CD14-positive monocyte (primary cell): ENCODE results near the gene FAM180B. TPM values are rescaled to one million over a fixed set of nuclear protein-coding genes. Genes with fewer than 3 reads are reported as not detected.

Source experiments
- DNase-seq, 3 donors: peaks; one replicate each; pipeline ENCODE4 v3.0.0-alpha.2; 2011 to 2022
- H2AFZ ChIP-seq: 2 replicates; pipeline ENCODE4 v1.6.0; 2012; ENCODE audit warnings: mild to moderate bottlenecking, low read depth, low read length, inconsistent platforms; ENCODE audit not compliant: insufficient read depth, poor library complexity, severe bottlenecking
- H3K27ac ChIP-seq, 2 donors: 1 replicate in 1 of 2; 2 replicates in 1 of 2; pipeline ENCODE4 v1.5.1; 2012 to 2013; ENCODE audit warnings: low read length in 2 of 2, control low read depth in 1 of 2, inconsistent platforms in 1 of 2, low read depth in 1 of 2, mild to moderate bottlenecking in 1 of 2
- H3K27me3 ChIP-seq, 2 donors: one replicate each; pipeline versions ENCODE4 v1.6.0 to v1.6.1; 2011 to 2013; ENCODE audit warnings: low read length in 2 of 2; ENCODE audit not compliant: control insufficient read depth in 2 of 2, insufficient read depth in 2 of 2
- H3K36me3 ChIP-seq, 2 donors: replicated peaks in 1 of 2; 1 replicate in 1 of 2; 2 replicates in 1 of 2; pipeline versions ENCODE4 v1.5.1 to v1.6.1; 2012 to 2013; ENCODE audit warnings: low read length in 2 of 2, control low read depth in 1 of 2, inconsistent platforms in 1 of 2, mild to moderate bottlenecking in 1 of 2; ENCODE audit not compliant: insufficient read depth in 2 of 2, control insufficient read depth in 1 of 2
- H3K4me1 ChIP-seq, 2 donors: 1 replicate in 1 of 2; 2 replicates in 1 of 2; pipeline versions ENCODE4 v1.5.1 to v1.6.1; 2012 to 2013; ENCODE audit warnings: low read length in 2 of 2, control low read depth in 1 of 2, inconsistent platforms in 1 of 2, mild to moderate bottlenecking in 1 of 2, moderate library complexity in 1 of 2; ENCODE audit not compliant: insufficient read depth in 2 of 2, control insufficient read depth in 1 of 2
- H3K4me2 ChIP-seq: replicated peaks from 2 replicates; pipeline ENCODE3; 2012; ENCODE audit warnings: low read length, moderate library complexity, mild to moderate bottlenecking; ENCODE audit not compliant: poor library complexity, severe bottlenecking; ENCODE audit errors: extremely low read depth
- H3K4me3 ChIP-seq, 3 experiments: fragments of 200-600 bp in 1 of 3; sonication (generic) in 1 of 3; replicated peaks in 1 of 3; 1 replicate in 2 of 3; 2 replicates in 1 of 3; pipeline ENCODE4 v1.5.1; 2011 to 2013; ENCODE audit warnings: low read length in 3 of 3, mild to moderate bottlenecking in 3 of 3, control low read depth in 2 of 3, low read depth in 2 of 3, inconsistent platforms in 1 of 3, moderate library complexity in 1 of 3
- H3K79me2 ChIP-seq: 2 replicates; pipeline ENCODE4 v1.6.0; 2012; ENCODE audit warnings: mild to moderate bottlenecking, control low read depth, inconsistent platforms, low read length, moderate library complexity; ENCODE audit not compliant: insufficient read depth
- H3K9ac ChIP-seq: 2 replicates; pipeline ENCODE4 v1.6.0; 2017; ENCODE audit warnings: low read length, mild to moderate bottlenecking; ENCODE audit not compliant: insufficient read depth, poor library complexity, severe bottlenecking
- H3K9me3 ChIP-seq, 2 donors: replicated peaks in 1 of 2; 1 replicate in 1 of 2; 2 replicates in 1 of 2; pipeline versions ENCODE4 v1.5.1 to v1.6.1; 2012 to 2013; ENCODE audit warnings: low read length in 2 of 2, control low read depth in 1 of 2; ENCODE audit not compliant: control insufficient read depth in 1 of 2, insufficient read depth in 1 of 2
- H4K20me1 ChIP-seq: 2 replicates; pipeline ENCODE4 v1.6.0; 2012; ENCODE audit warnings: mild to moderate bottlenecking, low read length, control low read depth, moderate library complexity; ENCODE audit not compliant: insufficient read depth
- H3K27ac Mint-ChIP-seq, 7 donors: one replicate each; pipeline ENCODE4 v1.8.0; 2020; ENCODE audit warnings: mild to moderate bottlenecking in 7 of 7, mixed read lengths in 7 of 7, moderate library complexity in 6 of 7, inconsistent platforms in 2 of 7
- H3K27me3 Mint-ChIP-seq, 3 donors: one replicate each; pipeline ENCODE4 v1.8.0; 2021 to 2022; ENCODE audit warnings: low read depth in 3 of 3, mild to moderate bottlenecking in 3 of 3, mixed read lengths in 3 of 3, moderate library complexity in 3 of 3, inconsistent platforms in 1 of 3
- H3K36me3 Mint-ChIP-seq, 2 donors: one replicate each; pipeline ENCODE4 v1.8.0; 2020; ENCODE audit warnings: mixed read lengths in 2 of 2, inconsistent platforms in 1 of 2, mild to moderate bottlenecking in 1 of 2
- H3K4me1 Mint-ChIP-seq: one replicate; pipeline ENCODE4 v1.8.0; 2020; ENCODE audit warnings: mild to moderate bottlenecking, mixed read lengths
- H3K4me3 Mint-ChIP-seq, 2 donors: one replicate each; pipeline ENCODE4 v1.8.0; 2020; ENCODE audit warnings: mild to moderate bottlenecking in 2 of 2, mixed read lengths in 2 of 2, moderate library complexity in 1 of 2
- H3K9me3 Mint-ChIP-seq, 7 donors: one replicate each; pipeline ENCODE4 v1.8.0; 2020 to 2022; ENCODE audit warnings: mixed read lengths in 7 of 7, mild to moderate bottlenecking in 6 of 7, moderate library complexity in 6 of 7, inconsistent platforms in 2 of 7
- WGBS: methylation state at CpG from one replicate; pipeline ENCODE4 v1.1.5; 2013; ENCODE audit warnings: missing lambda C conversion rate; ENCODE audit not compliant: insufficient coverage; 5-methylcytosine and 5-hydroxymethylcytosine counted together
- intact Hi-C, 2 donors: fragments of 100-400 bp; cut with micrococcal nuclease; formaldehyde crosslinking; loops; one replicate each; pipeline versions ENCODE4 v1.15.0 to v1.15.1; 2023
- polyA plus RNA-seq, 3 donors: library from polyadenylated mRNA; depleted of rRNA in 1 of 3; unstranded in 2 of 3; stranded (reverse) in 1 of 3; fragments of 300-500 nt in 2 of 3; fragments of >200 nt in 1 of 3; fragmentation: Illumina TruSeq in 2 of 3; gene quantifications; 1 replicate in 2 of 3; 2 replicates in 1 of 3; pipeline ENCODE4 v1.2.3, GENCODE V29; 2012 to 2021
- TF ChIP-seq, protein P1 (sequence below): fragments of 200-600 bp; IDR thresholded peaks from one replicate; pipeline ENCODE4 v1.8.0; 2022; ENCODE audit warnings: antibody characterized with exemption, mild to moderate bottlenecking

Gene FAM180B
- polyA plus RNA-seq, 3 donors = 0.13 TPM; not detected in 2

DNA sequence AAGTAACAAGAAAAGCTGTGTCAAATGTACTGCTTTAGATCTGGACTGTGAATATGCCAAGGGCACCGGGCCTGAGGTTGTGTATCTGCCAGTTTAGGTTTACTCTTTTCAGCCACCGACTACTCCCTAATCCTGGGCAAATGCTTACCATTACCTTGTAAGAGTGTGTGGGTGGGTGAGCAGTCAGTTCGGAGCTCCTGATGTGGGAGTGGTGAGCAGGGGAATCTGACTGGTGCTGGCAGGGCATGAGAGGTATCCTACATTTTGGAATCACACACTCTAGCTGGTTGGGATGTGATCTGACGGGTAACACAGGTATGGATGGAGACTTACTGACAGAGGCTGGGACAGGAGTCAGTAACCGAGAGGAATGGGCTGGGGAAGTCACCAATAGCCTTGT is 2.6 kb upstream of the FAM180B start:
- DNase-seq = no peak
- no peak overlapping the region for H3K4me3 Mint-ChIP-seq
- peaks cover 41 to 57% of the 10 kb centered on the region in 2 donors for H3K36me3 Mint-ChIP-seq
- intact Hi-C loops = no loop called here
- TF ChIP-seq, protein P1, sequence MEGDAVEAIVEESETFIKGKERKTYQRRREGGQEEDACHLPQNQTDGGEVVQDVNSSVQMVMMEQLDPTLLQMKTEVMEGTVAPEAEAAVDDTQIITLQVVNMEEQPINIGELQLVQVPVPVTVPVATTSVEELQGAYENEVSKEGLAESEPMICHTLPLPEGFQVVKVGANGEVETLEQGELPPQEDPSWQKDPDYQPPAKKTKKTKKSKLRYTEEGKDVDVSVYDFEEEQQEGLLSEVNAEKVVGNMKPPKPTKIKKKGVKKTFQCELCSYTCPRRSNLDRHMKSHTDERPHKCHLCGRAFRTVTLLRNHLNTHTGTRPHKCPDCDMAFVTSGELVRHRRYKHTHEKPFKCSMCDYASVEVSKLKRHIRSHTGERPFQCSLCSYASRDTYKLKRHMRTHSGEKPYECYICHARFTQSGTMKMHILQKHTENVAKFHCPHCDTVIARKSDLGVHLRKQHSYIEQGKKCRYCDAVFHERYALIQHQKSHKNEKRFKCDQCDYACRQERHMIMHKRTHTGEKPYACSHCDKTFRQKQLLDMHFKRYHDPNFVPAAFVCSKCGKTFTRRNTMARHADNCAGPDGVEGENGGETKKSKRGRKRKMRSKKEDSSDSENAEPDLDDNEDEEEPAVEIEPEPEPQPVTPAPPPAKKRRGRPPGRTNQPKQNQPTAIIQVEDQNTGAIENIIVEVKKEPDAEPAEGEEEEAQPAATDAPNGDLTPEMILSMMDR = no peak
- H3K27ac Mint-ChIP-seq = peak overlapping the region in 2 of 7 donors; percentile 4 to 77
- no peaks in the 10 kb centered on the region for H3K27me3 ChIP-seq
- peaks cover 30% of the 10 kb centered on the region for H3K4me1 Mint-ChIP-seq
- no peak overlapping the region for H3K27ac ChIP-seq
- peaks cover 0 to 3% (median 0%) of the 10 kb centered on the region in 3 donors for H3K27me3 Mint-ChIP-seq
- H3K36me3 ChIP-seq = peaks cover 44 to 52% of the 10 kb centered on the region in 2 donors
- H3K4me3 ChIP-seq = no peak overlapping the region
- H3K79me2 ChIP-seq = peaks cover 29% of the 10 kb centered on the region
- peaks cover 28 to 34% of the 10 kb centered on the region in 2 donors for H3K4me1 ChIP-seq
- H3K9ac ChIP-seq = no peak overlapping the region
- no peak overlapping the region for H2AFZ ChIP-seq
- H3K9me3 ChIP-seq = no peaks in the 10 kb centered on the region
- H3K4me2 ChIP-seq = no peak overlapping the region
- WGBS = 90% methylated on average over 3 of the region's 5 CpGs
- no peaks in the 10 kb centered on the region for H4K20me1 ChIP-seq
- no peaks in the 10 kb centered on the region for H3K9me3 Mint-ChIP-seq

DNA sequence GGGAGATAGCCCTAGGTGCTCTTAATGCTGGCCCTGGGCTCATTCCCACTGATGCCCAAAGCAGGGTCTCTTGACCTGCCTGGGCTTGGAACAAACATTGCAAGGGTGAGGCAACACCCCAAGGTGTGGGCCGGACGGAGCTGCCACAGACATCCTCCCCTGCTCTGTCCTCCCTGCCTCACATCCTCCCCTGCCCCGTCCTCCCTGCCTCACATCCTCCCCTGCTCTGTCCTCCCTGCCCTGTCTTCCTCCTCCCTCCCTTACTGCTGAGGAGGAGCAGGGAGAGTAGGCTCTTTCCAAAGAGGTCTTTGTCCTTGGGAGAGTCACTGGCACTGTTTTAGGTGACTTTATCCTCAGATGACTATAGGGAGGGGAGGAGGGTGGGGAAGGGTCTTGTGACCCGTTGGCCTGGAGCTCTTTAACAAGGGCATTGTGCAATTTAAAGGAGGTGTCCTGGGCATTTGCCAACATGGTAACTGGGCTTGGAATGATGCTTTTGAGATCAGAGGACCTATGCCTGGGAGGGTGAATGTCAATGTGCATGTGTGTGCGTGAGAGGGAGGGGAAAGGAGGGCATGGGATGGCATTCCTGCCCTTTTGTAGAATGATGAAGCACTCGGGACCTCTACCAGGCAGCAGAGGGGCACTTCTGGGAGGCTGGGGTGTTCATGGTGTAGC is 700 bp downstream of the FAM180B start:
- H3K4me1 ChIP-seq = peaks cover 21 to 29% of the 10 kb centered on the region in 2 donors
- no peak for DNase-seq
- peaks cover 15% of the 10 kb centered on the region for H3K79me2 ChIP-seq
- TF ChIP-seq, protein P1 = no peak
- Mint-ChIP-seq H3K4me3 (no peak overlapping the region), H3K27ac (peak overlapping the region in 5 of 7 donors; percentile 40 to 86 (median 82)), H3K4me1 (peaks cover 30% of the 10 kb centered on the region), H3K9me3 (no peaks in the 10 kb centered on the region), H3K36me3 (peaks cover 23 to 40% of the 10 kb centered on the region in 2 donors), H3K27me3 (peaks cover 0 to 4% (median 3%) of the 10 kb centered on the region in 3 donors)
- H3K27ac ChIP-seq = peak overlapping the region; percentile 17 to 68
- no peaks in the 10 kb centered on the region for H4K20me1 ChIP-seq
- peak overlapping the region; percentile 84 for H2AFZ ChIP-seq
- peak overlapping the region; percentile 63 for H3K4me2 ChIP-seq
- 38% methylated on average over 3 of the region's 6 CpGs for WGBS
- no peaks in the 10 kb centered on the region for H3K27me3 ChIP-seq
- H3K9me3 ChIP-seq = no peaks in the 10 kb centered on the region
- peak overlapping the region; percentile 43 for H3K9ac ChIP-seq
- H3K36me3 ChIP-seq = peaks cover 26 to 31% of the 10 kb centered on the region in 2 donors
- intact Hi-C loops = no loop called here
- H3K4me3 ChIP-seq = no peak overlapping the region
